ENCODE data around the gene LAMC2. TPM values are rescaled to one million over a fixed set of nuclear protein-coding genes. Genes with fewer than 3 reads are reported as not detected.

The LAMC2 gene
- total RNA-seq, 1 donor, result 3.3 TPM

DNA sequence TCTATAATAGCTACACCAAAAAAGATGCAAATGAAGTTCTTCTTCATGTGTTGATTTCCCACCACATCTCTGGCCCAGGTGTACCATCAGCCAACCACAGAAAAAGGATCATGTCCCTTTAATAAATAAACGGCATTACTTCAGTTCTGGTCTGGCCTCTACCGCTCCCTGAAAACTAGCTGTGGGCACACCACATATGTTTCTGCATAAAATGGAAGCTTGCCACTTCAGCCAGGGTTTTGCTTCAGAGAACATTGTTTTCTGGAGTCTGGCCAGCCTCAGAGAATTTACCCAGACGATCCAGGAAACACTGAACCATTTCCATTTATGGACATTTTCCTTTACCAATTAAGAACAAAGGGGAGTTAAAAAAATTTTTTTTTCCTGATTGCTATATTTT lies 5.8 kb upstream of the LAMC2 start:
- Histone ChIP-seq H4K20me1 (ENCODE audit: insufficient read depth, low read length) (no peaks in the 10 kb centered on the region), H3K4me1 (ENCODE audit: insufficient read depth, low read length) (peaks cover 15% of the 10 kb centered on the region), H3K27me3 (ENCODE audit: insufficient read depth, low read length) (no peaks in the 10 kb centered on the region), H3K79me2 (ENCODE audit: insufficient read depth, low read length) (no peaks in the 10 kb centered on the region), H3K36me3 (ENCODE audit: insufficient read depth, low read length) (no peaks in the 10 kb centered on the region), H2AFZ (ENCODE audit: low read length) (peak overlapping the region; percentile 80), H3K27ac (ENCODE audit: low read depth, low read length) (peak overlapping the region; percentile 95), H3K4me2 (ENCODE audit: insufficient read depth, low read length) (peak overlapping the region; percentile 73), H3K4me3 (ENCODE audit: insufficient read depth, low read length) (peak overlapping the region; percentile 26), H3K9me3 (ENCODE audit: low read depth, low read length) (no peaks in the 10 kb centered on the region)
- TF ChIP-seq, protein P1, sequence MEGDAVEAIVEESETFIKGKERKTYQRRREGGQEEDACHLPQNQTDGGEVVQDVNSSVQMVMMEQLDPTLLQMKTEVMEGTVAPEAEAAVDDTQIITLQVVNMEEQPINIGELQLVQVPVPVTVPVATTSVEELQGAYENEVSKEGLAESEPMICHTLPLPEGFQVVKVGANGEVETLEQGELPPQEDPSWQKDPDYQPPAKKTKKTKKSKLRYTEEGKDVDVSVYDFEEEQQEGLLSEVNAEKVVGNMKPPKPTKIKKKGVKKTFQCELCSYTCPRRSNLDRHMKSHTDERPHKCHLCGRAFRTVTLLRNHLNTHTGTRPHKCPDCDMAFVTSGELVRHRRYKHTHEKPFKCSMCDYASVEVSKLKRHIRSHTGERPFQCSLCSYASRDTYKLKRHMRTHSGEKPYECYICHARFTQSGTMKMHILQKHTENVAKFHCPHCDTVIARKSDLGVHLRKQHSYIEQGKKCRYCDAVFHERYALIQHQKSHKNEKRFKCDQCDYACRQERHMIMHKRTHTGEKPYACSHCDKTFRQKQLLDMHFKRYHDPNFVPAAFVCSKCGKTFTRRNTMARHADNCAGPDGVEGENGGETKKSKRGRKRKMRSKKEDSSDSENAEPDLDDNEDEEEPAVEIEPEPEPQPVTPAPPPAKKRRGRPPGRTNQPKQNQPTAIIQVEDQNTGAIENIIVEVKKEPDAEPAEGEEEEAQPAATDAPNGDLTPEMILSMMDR (IDR thresholded peaks at IDR 0.05; ENCODE audit: extremely low read depth, low read depth, low read length), result no peak
- peak; percentile 92 for DNase-seq (ENCODE audit: insufficient read length, low spot score, missing footprints)

DNA sequence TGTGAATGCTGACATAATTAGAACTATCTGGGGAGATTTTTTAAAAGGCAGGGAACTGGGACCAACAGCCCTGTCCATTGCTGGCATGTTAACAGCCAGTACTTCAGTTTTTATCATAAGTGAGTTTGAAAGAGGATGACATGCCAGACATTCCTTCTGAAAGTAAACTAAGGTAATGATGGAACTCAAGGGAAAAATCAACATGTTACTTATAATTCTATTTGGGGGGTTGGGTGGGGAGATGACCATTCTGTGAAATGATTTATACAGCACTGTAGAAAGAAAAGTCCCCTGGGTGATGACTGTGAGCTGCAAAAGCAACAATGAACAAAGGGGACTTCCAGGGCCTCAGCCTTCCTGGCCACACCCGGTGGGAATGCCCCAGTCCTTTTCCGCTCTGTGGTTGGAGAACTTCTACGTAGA lies 5.4 kb upstream of the LAMC2 start:
- DNase-seq (ENCODE audit: insufficient read length, low spot score, missing footprints), result peak; percentile 93
- H3K27me3 ChIP-seq (ENCODE audit: insufficient read depth, low read length), result no peaks in the 10 kb centered on the region
- TF ChIP-seq, protein P1 (IDR thresholded peaks at IDR 0.05; ENCODE audit: extremely low read depth, low read depth, low read length), result no peak
- H3K9me3 ChIP-seq (ENCODE audit: low read depth, low read length), result no peaks in the 10 kb centered on the region
- H4K20me1 ChIP-seq (ENCODE audit: insufficient read depth, low read length), result no peaks in the 10 kb centered on the region
- no peaks in the 10 kb centered on the region for H3K36me3 ChIP-seq (ENCODE audit: insufficient read depth, low read length)
- H3K79me2 ChIP-seq (ENCODE audit: insufficient read depth, low read length), result no peaks in the 10 kb centered on the region
- peak overlapping the region; percentile 95 for H3K27ac ChIP-seq (ENCODE audit: low read depth, low read length)
- peak overlapping the region; percentile 26 for H3K4me3 ChIP-seq (ENCODE audit: insufficient read depth, low read length)
- peak overlapping the region; percentile 80 for H2AFZ ChIP-seq (ENCODE audit: low read length)
- peaks cover 15% of the 10 kb centered on the region for H3K4me1 ChIP-seq (ENCODE audit: insufficient read depth, low read length)
- peak overlapping the region; percentile 73 for H3K4me2 ChIP-seq (ENCODE audit: insufficient read depth, low read length)

DNA sequence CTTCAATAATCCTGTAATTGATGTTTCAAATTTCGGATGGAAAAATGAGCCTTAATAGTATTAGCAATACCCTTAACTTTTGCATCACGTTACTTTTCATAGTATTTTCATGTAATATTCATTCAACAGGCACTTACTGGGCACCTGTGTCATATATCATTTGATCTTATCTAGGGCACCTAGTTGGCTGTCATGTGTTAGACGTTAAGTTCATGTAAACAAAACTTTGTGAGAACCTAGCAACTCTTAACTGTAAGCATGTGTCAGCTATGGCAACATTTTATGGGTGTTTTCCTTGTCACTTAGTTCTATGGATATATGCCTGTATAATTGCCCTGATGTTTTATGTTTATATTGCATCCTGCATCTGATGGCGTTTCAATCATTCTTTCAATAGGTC lies 777 bp downstream of the LAMC2 start:
- no peaks in the 10 kb centered on the region for H3K79me2 ChIP-seq (ENCODE audit: insufficient read depth, low read length)
- no peak overlapping the region for H2AFZ ChIP-seq (ENCODE audit: low read length)
- TF ChIP-seq, protein P1 (IDR thresholded peaks at IDR 0.05; ENCODE audit: extremely low read depth, low read depth, low read length), result no peak
- H3K9me3 ChIP-seq (ENCODE audit: low read depth, low read length), result no peaks in the 10 kb centered on the region
- no peak for DNase-seq (ENCODE audit: insufficient read length, low spot score, missing footprints)
- no peaks in the 10 kb centered on the region for H3K27me3 ChIP-seq (ENCODE audit: insufficient read depth, low read length)
- no peaks in the 10 kb centered on the region for H4K20me1 ChIP-seq (ENCODE audit: insufficient read depth, low read length)
- H3K4me2 ChIP-seq (ENCODE audit: insufficient read depth, low read length), result no peak overlapping the region
- H3K27ac ChIP-seq (ENCODE audit: low read depth, low read length), result no peak overlapping the region
- H3K4me3 ChIP-seq (ENCODE audit: insufficient read depth, low read length), result no peak overlapping the region
- H3K4me1 ChIP-seq (ENCODE audit: insufficient read depth, low read length), result no peaks in the 10 kb centered on the region
- H3K36me3 ChIP-seq (ENCODE audit: insufficient read depth, low read length), result no peaks in the 10 kb centered on the region

DNA sequence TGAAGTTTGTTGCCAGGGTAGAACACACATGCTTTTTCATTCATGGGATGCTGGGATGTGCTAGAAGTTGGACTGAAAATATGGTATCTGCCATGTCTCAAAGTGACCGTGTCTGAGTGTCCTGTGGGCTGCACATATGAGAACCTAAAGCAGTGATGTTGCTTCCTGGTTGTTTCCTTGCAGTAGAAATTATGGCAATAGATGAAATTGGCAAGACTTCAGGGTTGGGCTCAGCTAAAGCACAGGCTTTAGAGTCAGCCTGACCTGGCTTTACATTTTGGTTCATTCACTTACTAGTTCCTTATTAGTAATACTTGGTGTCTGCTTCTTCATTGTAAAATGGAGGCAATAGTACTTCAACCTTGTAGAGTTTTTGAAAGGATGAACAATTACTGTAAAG lies 2.2 kb downstream of the LAMC2 start:
- no peak overlapping the region for H3K4me3 ChIP-seq (ENCODE audit: insufficient read depth, low read length)
- H3K9me3 ChIP-seq (ENCODE audit: low read depth, low read length), result no peaks in the 10 kb centered on the region
- no peaks in the 10 kb centered on the region for H3K79me2 ChIP-seq (ENCODE audit: insufficient read depth, low read length)
- H3K36me3 ChIP-seq (ENCODE audit: insufficient read depth, low read length), result no peaks in the 10 kb centered on the region
- no peak for DNase-seq (ENCODE audit: insufficient read length, low spot score, missing footprints)
- no peak overlapping the region for H3K27ac ChIP-seq (ENCODE audit: low read depth, low read length)
- TF ChIP-seq, protein P1 (IDR thresholded peaks at IDR 0.05; ENCODE audit: extremely low read depth, low read depth, low read length), result no peak
- no peaks in the 10 kb centered on the region for H3K27me3 ChIP-seq (ENCODE audit: insufficient read depth, low read length)
- H3K4me2 ChIP-seq (ENCODE audit: insufficient read depth, low read length), result no peak overlapping the region
- H3K4me1 ChIP-seq (ENCODE audit: insufficient read depth, low read length), result peaks cover 6% of the 10 kb centered on the region
- no peak overlapping the region for H2AFZ ChIP-seq (ENCODE audit: low read length)
- H4K20me1 ChIP-seq (ENCODE audit: insufficient read depth, low read length), result no peaks in the 10 kb centered on the region

Data from osteoblast (primary cell).